Endodermal cell (in vitro differentiated cells): Measurements from ENCODE around the gene SERPINE2. TPM values are rescaled to one million over a fixed set of nuclear protein-coding genes. Genes with fewer than 3 reads are reported as not detected.
A peak's percentile ranks its signal among the peaks of the same experiment; 100 is the strongest.

Experiments used
- DNase-seq: peaks from one replicate; pipeline ENCODE4 v3.0.0-alpha.2; 2017
- H3K27ac ChIP-seq: 2 replicates; pipeline ENCODE4 v1.5.1; 2013; ENCODE audit warnings: mild to moderate bottlenecking, low read depth, low read length, moderate library complexity
- H3K27me3 ChIP-seq: 2 replicates; pipeline ENCODE4 v1.6.1; 2013; ENCODE audit warnings: mild to moderate bottlenecking, low read length, moderate library complexity; ENCODE audit not compliant: insufficient read depth, control insufficient read depth, poor library complexity, severe bottlenecking
- H3K36me3 ChIP-seq: 2 replicates; pipeline ENCODE4 v1.7.0; 2013; ENCODE audit warnings: mild to moderate bottlenecking, low read length, moderate library complexity; ENCODE audit not compliant: control insufficient read depth, insufficient read depth
- H3K4me1 ChIP-seq: one replicate; pipeline ENCODE4 v1.7.0; 2013; ENCODE audit warnings: low read length; ENCODE audit not compliant: control insufficient read depth, insufficient read depth
- H3K4me3 ChIP-seq: 2 replicates; pipeline ENCODE4 v1.5.1; 2013; ENCODE audit warnings: mild to moderate bottlenecking, low read length, moderate library complexity
- H3K9ac ChIP-seq: 2 replicates; pipeline ENCODE4 v1.6.1; 2013; ENCODE audit warnings: mild to moderate bottlenecking, low read length, moderate library complexity; ENCODE audit not compliant: poor library complexity, severe bottlenecking; ENCODE audit errors: extremely low read depth
- H3K9me3 ChIP-seq: 2 replicates; pipeline ENCODE4 v1.6.1; 2013; ENCODE audit warnings: mild to moderate bottlenecking, low read length, moderate library complexity; ENCODE audit not compliant: control insufficient read depth
- H3K27ac Mint-ChIP-seq: 2 replicates; pipeline ENCODE4 v1.8.0; 2020; ENCODE audit warnings: mixed read lengths
- H3K27me3 Mint-ChIP-seq: 2 replicates; pipeline ENCODE4 v1.8.0; 2021; ENCODE audit warnings: mild to moderate bottlenecking, mixed read lengths; ENCODE audit not compliant: insufficient read depth
- H3K36me3 Mint-ChIP-seq: 2 replicates; pipeline ENCODE4 v1.8.0; 2020; ENCODE audit warnings: low read depth, mixed read lengths
- H3K4me1 Mint-ChIP-seq: 2 replicates; pipeline ENCODE4 v1.8.0; 2020; ENCODE audit warnings: mixed read lengths
- H3K4me3 Mint-ChIP-seq: 2 replicates; pipeline ENCODE4 v1.8.0; 2020; ENCODE audit warnings: mild to moderate bottlenecking, moderate library complexity, mixed read lengths
- H3K9me3 Mint-ChIP-seq: 2 replicates; pipeline ENCODE4 v1.8.0; 2020; ENCODE audit warnings: mild to moderate bottlenecking, mixed read lengths
- whole genome bisulfite sequencing, 2 experiments: methylation state at CpG; one replicate each; pipeline versions ENCODE4 v1.1.5 to v1.1.7; 2013; ENCODE audit warnings: missing lambda C conversion rate in 2 of 2, mixed read lengths in 1 of 2; ENCODE audit not compliant: insufficient coverage in 1 of 2, insufficient read length in 1 of 2; 5-methylcytosine and 5-hydroxymethylcytosine counted together
- total RNA-seq, 2 donors: library from RNA; stranded (reverse); fragmentation: NEBNext Ultra II Directional in 1 of 2; extraction: Animal tissue kit (Norgen Biotek cat#: 25700) in 1 of 2; gene quantifications; 2 replicates in 1 of 2; 3 replicates in 1 of 2; pipeline ENCODE4 v1.2.1, GENCODE V29; 2021
- TF ChIP-seq, protein P1 (sequence below): fragments of 200-600 bp; sonication (generic); conservative IDR thresholded peaks from 2 replicates; pipeline ENCODE4 v1.5.0; 2021; ENCODE audit warnings: antibody characterized with exemption, mild to moderate bottlenecking

Gene SERPINE2
- total RNA-seq, 2 donors from 2014 or later = 257 to 386 TPM

- Histone ChIP-seq H3K27me3 (no peaks in the 10 kb centered on the region), H3K9ac (no peak overlapping the region), H3K36me3 (peaks cover 73% of the 10 kb centered on the region), H3K4me1 (peaks cover 20% of the 10 kb centered on the region), H3K4me3 (no peak overlapping the region), H3K27ac (no peak overlapping the region), H3K9me3 (no peaks in the 10 kb centered on the region)
- DNase-seq = no peak
- Mint-ChIP-seq H3K27me3 (no peaks in the 10 kb centered on the region), H3K27ac (no peak overlapping the region), H3K9me3 (no peaks in the 10 kb centered on the region), H3K36me3 (peaks cover 21% of the 10 kb centered on the region), H3K4me1 (peaks cover 47% of the 10 kb centered on the region), H3K4me3 (no peak overlapping the region)
- TF ChIP-seq, protein P1, sequence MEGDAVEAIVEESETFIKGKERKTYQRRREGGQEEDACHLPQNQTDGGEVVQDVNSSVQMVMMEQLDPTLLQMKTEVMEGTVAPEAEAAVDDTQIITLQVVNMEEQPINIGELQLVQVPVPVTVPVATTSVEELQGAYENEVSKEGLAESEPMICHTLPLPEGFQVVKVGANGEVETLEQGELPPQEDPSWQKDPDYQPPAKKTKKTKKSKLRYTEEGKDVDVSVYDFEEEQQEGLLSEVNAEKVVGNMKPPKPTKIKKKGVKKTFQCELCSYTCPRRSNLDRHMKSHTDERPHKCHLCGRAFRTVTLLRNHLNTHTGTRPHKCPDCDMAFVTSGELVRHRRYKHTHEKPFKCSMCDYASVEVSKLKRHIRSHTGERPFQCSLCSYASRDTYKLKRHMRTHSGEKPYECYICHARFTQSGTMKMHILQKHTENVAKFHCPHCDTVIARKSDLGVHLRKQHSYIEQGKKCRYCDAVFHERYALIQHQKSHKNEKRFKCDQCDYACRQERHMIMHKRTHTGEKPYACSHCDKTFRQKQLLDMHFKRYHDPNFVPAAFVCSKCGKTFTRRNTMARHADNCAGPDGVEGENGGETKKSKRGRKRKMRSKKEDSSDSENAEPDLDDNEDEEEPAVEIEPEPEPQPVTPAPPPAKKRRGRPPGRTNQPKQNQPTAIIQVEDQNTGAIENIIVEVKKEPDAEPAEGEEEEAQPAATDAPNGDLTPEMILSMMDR = no peak
Observed at GRCh38 chr2:224022486-224022885, 16.6 kb downstream of the SERPINE2 start.

- Mint-ChIP-seq H3K36me3 (peaks cover 27% of the 10 kb centered on the region), H3K4me1 (peaks cover 29% of the 10 kb centered on the region), H3K4me3 (no peak overlapping the region), H3K9me3 (no peaks in the 10 kb centered on the region), H3K27ac (no peak overlapping the region), H3K27me3 (no peaks in the 10 kb centered on the region)
- WGBS, 2 experiments = 94 to 100% methylated on average over 3 of the region's 3 CpGs
- Histone ChIP-seq H3K9me3 (no peaks in the 10 kb centered on the region), H3K4me1 (peaks cover 2% of the 10 kb centered on the region), H3K27ac (no peak overlapping the region), H3K36me3 (peaks cover 74% of the 10 kb centered on the region), H3K9ac (no peak overlapping the region), H3K4me3 (no peak overlapping the region), H3K27me3 (no peaks in the 10 kb centered on the region)
- TF ChIP-seq, protein P1 = no peak
- no peak for DNase-seq
Observed at GRCh38 chr2:224020523-224020922, 18.6 kb downstream of the SERPINE2 start.

- Histone ChIP-seq H3K4me3 (no peak overlapping the region), H3K9me3 (no peaks in the 10 kb centered on the region), H3K27me3 (no peaks in the 10 kb centered on the region), H3K4me1 (peaks cover 2% of the 10 kb centered on the region), H3K27ac (no peak overlapping the region), H3K36me3 (peaks cover 73% of the 10 kb centered on the region), H3K9ac (no peak overlapping the region)
- peaks cover 10% of the 10 kb centered on the region for H3K4me1 Mint-ChIP-seq
- DNase-seq = peak; percentile 33
- H3K36me3 Mint-ChIP-seq = peaks cover 29% of the 10 kb centered on the region
- H3K4me3 Mint-ChIP-seq = no peak overlapping the region
- TF ChIP-seq, protein P1 = no peak
- no peaks in the 10 kb centered on the region for H3K9me3 Mint-ChIP-seq
- H3K27ac Mint-ChIP-seq = no peak overlapping the region
- 82 to 92% methylated on average over 4 of the region's 4 CpGs for WGBS, 2 experiments
- H3K27me3 Mint-ChIP-seq = no peaks in the 10 kb centered on the region
Observed at GRCh38 chr2:224017957-224018356, 21.1 kb downstream of the SERPINE2 start.
